ENCODE measurements around the gene ANKUB1.

GRCh38 chr3:149800693-149801092 is 8.3 kb upstream of the ANKUB1 start:
- TF ChIP-seq, protein P1, sequence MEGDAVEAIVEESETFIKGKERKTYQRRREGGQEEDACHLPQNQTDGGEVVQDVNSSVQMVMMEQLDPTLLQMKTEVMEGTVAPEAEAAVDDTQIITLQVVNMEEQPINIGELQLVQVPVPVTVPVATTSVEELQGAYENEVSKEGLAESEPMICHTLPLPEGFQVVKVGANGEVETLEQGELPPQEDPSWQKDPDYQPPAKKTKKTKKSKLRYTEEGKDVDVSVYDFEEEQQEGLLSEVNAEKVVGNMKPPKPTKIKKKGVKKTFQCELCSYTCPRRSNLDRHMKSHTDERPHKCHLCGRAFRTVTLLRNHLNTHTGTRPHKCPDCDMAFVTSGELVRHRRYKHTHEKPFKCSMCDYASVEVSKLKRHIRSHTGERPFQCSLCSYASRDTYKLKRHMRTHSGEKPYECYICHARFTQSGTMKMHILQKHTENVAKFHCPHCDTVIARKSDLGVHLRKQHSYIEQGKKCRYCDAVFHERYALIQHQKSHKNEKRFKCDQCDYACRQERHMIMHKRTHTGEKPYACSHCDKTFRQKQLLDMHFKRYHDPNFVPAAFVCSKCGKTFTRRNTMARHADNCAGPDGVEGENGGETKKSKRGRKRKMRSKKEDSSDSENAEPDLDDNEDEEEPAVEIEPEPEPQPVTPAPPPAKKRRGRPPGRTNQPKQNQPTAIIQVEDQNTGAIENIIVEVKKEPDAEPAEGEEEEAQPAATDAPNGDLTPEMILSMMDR (IDR thresholded peaks at IDR 0.05; ENCODE audit: poor library complexity) = no peak
- TF ChIP-seq EZH2 (IDR thresholded peaks at IDR 0.05; ENCODE audit: borderline replicate concordance) = no peak

Data from hepatocyte (in vitro differentiated cells).